Head of caudate nucleus (tissue), 42 donors: ENCODE data around the gene OPCML.

Source experiments
- DNase-seq, 42 donors: peaks; one replicate each; pipeline versions ENCODE4 v3.0.0 to v3.0.0-alpha.2; 2020 to 2021; ENCODE audit warnings: mixed read lengths in 7 of 42
- intact Hi-C: fragments of 100-400 bp; cut with DNase I; formaldehyde crosslinking; loops from one replicate; pipeline ENCODE4 v1.15.0; 2022

Gene OPCML

DNA sequence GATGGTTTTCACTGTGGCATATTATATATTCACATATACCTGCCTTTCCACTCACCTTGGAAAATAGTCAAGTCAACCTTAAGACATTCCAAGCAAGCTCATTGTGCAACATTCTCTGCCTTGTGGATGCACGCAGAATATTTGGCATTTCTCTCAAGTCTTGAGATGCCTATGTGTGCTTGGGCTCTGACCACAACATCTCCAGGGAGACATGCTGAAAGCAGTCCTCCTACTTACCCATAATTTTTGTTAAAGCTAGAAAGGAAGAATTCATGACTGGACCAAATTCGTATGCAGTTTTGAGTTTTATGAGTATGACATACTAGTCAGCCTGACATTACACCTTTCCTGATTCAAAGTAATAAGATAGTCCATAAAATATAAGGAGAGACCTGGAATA lies 684.0 kb downstream of the OPCML start:
- no peak for DNase-seq
- intact Hi-C loops: no loop called here

DNA sequence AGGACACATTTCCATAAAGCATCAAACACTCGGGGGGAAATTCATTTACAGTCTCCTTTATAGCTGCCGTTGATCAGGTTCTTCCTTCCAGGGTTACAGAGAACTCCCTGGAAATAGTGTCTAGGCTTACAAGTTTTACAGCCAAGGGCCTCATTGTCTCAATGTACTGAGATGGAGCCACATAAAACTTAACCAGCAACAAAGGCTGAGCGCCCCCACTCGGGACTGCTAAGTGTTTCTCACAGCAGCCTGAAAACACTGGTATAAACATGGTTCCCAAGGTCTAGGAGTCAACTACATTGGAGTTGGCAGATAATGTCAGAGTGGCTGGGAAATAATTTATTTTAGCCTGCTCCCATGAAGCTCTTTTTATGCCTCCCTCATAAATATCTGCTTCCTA lies 686.2 kb downstream of the OPCML start:
- no peak for DNase-seq
- intact Hi-C loops: no loop called here

DNA sequence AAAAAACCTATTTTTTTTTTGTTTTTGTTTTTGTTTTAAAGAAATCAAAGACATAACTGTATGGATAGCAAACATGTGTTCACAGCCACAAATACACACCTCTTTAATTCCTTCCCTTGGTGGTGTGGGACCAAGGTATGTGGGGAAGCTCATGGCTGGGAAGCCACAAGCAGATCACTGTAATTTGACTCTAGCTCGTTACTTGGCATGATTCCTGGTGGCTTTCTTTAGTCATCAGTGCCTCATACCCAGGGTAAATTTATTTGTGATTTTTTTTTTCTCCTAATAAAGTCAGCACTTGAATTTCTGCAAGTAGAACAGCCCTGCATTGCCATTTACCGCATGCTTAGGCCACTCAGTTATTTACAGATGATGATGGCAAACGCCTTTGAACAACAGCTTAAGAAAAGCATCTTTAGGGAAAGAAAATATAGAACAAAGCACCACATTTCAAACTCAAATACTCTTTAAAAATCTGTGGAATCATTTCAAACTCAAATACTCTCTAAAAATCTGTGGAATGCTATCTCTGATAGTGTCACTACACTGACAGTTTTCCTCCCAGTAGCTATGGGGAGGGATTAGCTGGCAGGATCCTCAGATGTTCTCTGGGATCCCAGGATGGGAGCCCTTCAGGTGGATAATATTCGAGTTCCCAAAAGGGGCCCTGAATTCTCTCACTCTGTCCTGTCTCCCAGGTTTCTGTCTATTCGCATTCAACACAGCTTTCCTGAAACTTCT lies 687.2 kb downstream of the OPCML start:
- intact Hi-C loops: no loop called here

DNA sequence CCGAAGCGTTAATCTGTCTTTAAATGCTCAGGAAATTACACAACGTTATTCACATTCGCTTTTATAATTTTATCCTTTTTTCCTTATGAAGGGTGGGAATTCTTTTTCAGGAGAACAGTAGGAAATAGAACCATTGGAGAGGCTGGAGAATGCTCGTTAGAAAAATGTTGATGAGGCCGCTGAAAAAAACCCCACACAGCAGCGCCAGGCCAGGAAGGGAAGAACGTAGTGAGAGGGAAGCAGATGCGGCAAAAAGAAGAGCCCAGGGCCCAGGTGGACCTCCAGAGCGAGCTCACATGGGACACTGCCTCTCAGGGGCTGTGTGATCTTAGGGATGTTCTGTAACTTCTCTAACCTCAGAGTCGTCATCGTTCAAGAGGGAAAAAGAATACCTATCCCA lies 691.6 kb downstream of the OPCML start:
- DNase-seq: no peak
- intact Hi-C loops: no loop called here

More for the DNA sequence above, 687.2 kb downstream of the OPCML start:
- no peak for DNase-seq

DNA sequence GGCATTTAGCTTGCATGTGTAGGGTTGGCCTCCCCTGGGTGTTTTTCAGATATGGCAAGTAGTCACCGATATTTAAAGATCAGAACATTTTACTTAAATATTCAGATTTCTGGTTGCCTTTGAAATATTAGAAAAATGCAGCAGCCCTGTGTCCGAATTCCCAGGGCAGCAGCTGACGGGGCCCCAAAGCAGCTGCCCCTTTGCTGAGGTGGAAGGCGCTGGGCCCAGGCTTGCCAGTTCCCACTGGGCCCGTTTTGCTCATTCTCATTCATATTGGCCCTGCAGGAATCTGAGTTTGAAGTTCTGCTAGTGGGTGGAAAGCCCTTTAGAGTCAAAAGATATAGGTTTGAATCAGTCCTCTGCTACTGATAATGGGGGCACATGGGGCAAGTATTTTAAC lies 692.1 kb downstream of the OPCML start:
- DNase-seq: no peak
- intact Hi-C loops: no loop called here

DNA sequence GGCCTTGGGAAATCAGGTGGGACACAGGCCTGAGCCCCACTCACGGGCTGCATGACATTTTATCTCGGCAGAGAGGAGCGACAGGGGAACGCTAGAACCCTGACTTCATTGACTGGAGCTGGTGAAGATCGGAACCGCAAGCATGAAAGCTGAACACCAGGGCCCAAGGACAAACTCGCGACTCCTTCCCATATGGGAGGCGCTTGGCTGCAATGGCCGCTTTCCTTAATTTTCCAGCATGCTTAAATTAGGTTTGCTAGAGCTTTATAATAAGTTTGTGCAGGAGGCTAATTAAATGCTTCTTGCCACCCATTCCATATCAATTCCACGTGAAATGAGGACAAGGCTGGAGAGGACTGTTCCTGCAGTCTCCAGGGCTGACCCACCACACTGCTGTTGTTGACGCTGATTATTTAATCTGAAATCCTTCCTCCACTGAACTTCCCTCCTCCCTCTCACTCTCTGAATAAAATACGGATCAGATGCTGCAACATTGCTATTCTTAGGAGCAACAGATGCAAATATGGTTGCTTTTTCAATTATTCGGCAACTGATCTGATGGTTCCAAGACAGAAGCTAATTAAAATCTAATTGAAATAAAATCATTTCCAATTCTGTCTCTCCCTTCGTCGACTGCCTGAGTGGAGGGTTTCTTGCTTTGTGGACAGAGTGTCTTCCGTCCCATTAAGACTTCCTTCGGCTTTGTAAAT lies 692.9 kb downstream of the OPCML start:
- no peak for DNase-seq
- intact Hi-C loops: no loop called here

DNA sequence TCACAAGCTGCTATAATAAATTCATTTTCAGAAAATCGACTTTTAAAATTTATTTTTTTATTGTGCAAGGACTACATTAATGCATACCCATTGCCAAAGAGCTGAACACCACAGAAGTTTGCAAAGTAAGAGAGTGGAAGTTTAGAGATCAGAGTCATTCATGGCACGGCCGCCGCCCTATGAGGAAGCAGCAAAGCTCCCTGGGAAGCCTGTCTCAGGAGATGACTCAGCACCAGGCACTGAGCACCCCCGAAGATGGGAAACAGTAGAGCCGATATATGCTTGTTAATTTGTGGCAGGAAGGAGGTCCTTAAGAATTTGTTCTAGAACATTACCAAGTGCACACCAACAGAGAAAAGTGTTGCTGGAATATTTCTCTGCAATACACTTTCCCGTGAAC lies 693.7 kb downstream of the OPCML start:
- intact Hi-C loops: no loop called here
- peak in 40 of 42 donors; percentile 19 to 85 (median 56) for DNase-seq

DNA sequence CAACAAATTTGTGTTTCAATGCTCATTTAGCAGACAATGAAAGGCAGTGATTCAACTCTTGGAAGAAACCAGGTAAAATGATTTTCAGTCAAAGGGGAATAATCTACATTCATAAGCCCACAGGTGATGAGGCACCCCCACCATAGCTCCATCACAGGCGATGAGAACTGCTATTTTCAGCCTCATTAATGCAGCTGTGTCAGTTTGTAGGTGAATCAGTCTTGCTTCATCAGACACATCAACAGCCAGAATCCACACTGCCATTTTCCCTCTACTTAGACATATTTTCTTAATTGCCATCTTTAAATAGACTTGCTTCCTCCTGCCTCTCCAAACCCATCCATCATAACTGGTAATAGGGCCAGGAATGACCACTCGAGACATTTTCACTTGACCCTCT lies 701.0 kb downstream of the OPCML start:
- DNase-seq: peak in 34 of 42 donors; percentile 4 to 83 (median 41)
- intact Hi-C loops: no loop called here

DNA sequence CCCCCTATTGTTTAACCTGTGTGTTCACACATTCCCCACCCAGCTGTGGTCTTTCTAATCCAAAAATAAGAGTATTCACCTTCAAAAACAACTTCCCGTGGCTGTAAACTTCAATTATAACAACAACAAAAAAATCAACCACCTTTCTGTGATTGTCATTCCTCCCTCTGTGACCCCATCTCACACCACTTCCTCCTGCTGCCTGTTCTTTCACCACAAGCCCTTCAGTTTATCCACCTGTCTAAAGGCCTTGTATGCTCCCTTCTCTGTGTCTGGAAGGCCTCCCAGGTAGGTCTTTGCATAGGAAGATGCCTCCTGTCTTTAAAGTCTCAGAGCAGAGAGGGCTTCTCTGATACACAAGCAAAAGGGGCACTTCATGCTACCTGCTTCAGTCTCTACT lies 707.7 kb downstream of the OPCML start:
- DNase-seq: no peak
- intact Hi-C loops: no loop called here

DNA sequence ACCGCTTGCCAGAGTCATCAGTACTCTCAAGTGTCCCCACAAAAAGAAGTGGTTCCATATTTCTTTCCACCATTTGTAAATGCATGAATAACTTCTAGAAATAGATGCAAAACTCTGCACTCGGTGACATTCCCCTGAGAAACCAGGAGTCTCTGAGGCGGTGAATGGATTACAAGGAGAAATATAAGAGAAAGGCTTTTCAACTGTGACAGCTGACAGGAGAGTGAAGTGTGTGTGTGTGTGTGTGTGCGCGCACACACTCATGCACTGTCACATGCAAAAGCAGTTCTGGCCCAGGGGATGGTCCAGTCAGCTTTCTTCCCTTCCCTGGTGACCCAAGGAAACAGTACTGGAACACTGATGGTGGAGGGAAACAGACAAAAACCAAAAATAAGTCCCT lies 710.0 kb downstream of the OPCML start:
- intact Hi-C loops: no loop called here
- no peak for DNase-seq

DNA sequence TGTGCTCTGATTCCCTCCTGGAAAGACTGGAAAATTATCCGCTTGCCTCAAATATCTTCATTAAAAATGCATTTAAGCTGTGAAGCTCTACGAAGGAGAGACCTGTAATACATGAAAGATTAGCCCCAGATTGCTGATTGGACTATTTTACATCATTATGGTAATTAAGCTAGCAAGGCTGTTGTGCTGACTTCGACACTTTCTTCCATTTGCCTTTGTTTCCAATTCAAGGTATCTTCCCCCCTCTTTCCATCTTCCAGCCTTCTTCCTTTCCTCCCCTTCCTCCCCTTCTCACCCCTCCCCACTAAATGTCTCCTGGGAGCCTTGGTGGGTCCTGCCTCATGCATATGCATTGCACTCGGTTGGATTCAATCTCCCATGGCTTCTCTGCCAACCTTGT lies 710.8 kb downstream of the OPCML start:
- no peak for DNase-seq
- intact Hi-C loops: no loop called here

DNA sequence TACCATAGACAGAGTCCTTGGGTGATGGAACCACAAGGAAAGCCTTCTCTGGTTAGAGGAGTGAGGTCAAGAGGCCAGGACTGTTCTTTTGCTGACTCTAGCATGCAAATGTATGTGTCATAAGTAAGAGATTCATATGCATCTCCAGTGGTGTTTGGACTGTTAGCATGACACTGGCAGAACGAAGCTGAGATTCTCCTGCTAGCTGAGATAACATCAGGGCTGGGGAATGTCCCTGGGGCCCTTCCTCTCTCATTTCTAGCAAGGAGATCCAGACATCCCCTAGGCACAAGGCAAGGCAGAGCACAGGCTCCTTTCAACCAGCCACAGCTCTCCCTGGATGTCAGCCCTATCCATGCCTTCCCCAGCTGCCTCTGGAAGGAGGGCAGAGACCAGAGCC lies 711.3 kb downstream of the OPCML start:
- no peak for DNase-seq
- intact Hi-C loops: no loop called here

DNA sequence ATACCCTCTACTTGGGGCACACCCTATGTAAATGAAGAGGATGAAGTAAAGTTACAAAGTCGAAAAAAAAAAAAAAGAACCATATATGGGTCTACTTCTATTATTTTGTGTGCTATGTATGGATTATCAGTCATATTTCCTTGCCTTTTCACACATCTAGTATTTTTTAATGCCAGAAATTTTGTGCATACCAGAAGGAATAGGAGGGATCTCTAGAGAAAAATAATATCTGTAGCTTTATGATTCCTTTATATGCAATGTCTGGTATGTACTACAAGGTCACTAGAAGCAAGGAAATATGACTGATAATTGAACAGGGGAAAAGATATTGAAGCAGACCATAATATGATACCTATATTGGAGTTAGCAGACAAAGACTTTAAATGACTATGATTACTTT lies 713.4 kb downstream of the OPCML start:
- no peak for DNase-seq
- intact Hi-C loops: no loop called here

DNA sequence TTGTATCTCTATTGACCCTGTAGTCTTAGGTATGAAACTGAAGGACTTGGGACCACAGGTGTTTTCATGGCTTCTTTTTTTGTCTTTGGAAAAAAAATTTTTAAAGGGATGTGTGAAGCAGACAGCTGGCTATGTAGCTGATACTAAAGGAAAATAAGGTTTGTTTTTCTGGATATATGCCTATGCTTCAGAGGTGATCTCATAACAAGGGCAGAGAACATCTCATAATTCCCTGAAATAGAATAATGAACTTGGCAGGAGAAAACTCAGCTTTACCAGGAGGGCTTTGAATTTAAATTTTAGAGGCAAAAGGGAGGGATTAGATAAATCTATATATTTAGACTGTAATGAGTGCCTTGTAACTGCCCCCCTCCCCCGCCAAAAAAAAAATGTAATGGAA lies 714.9 kb downstream of the OPCML start:
- intact Hi-C loops: no loop called here
- DNase-seq: no peak

DNA sequence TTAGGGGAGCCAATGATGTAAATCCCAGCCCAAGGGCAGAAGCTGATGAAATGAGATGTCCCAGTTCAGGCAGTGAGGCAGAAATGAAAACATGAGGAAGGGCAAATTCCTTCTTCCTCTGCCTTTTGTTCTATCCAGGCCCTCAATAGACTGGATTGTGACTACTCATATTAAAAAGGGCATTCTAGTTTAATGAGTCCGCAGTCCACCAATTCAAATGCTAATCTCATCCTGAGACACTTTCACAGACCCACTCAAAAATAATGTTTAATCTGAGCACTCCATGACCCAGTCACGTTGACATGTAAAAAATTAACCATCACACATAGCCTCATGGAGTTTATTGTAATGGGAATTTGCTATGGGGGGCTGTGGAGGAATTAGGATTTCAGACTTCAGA lies 717.9 kb downstream of the OPCML start:
- no peak for DNase-seq
- intact Hi-C loops: no loop called here

DNA sequence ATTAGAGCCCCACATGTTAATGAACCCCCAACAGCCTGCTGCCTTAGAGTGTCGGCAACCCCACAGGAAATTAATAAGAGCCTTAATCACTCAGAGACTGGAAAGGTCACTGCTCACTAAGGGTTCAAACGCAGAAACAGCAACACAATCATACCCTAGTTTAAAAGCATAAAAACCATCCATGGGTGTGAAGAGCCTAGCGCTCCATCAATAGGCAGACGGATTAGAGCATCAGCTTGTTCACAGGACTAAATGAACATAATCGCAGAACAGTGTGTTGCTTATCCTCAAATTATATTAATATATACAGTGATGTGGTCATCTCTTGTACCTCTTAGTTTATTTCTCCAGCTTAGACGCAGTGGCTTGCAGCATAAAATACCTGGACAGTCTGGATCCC lies 720.7 kb downstream of the OPCML start:
- no peak for DNase-seq
- intact Hi-C loops: no loop called here

DNA sequence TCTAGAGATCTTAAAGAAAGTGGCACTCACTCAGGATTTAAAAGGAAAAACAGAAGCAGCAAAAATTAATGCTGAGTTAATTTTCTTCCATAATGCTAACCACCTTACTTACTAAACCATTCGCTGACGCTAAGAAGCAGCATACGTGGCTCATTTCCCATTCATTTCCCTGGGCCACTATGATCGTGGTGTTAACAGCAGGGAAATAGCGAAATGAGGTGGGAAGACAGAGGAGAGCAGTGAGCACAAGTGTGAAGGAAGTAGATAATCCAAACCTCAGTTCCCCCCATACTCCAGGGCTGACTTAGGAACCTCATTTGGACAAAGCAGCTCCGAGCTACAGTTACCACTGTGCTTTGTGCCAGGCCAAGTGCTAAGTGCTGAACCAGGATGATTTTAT lies 723.2 kb downstream of the OPCML start:
- DNase-seq: no peak
- intact Hi-C loops: no loop called here

DNA sequence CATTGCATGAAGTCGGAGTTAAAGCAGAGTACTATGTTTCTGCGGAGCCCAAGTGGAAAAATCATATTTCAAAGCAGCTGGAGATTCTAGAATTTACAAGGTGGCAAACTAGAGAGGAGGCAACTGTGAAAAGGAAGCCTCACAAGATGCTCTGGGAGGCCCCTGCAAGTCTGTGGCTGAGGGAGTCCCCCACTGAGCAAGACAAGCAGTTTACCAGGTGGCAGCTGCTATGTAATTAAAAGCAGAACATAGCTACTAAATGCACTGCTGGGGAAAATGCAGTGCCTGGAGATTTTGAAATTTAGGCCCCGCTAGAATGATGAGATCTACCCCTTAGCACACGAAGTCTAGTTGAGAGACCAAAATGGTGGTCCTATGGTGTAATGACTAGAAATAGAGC lies 728.0 kb downstream of the OPCML start:
- DNase-seq: no peak
- intact Hi-C loops: no loop called here

DNA sequence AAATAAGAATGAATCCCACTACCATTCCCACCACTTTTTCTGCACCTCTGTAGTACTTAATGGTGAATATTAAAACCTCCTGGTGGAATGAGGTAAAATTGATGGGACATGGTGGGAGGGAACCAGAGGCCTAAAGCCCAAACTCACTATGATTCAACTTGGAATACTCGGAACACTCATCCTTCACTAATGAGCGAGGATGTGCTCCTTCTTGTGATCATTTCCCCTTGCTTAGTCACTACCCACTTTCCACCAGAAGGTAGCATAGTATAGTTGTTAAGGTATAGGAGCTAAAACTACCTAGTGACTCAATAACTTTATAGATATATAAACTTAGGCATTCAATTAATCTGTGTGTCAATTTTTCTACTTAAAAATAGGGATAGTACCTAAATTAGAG lies 728.9 kb downstream of the OPCML start:
- intact Hi-C loops: no loop called here
- no peak for DNase-seq

DNA sequence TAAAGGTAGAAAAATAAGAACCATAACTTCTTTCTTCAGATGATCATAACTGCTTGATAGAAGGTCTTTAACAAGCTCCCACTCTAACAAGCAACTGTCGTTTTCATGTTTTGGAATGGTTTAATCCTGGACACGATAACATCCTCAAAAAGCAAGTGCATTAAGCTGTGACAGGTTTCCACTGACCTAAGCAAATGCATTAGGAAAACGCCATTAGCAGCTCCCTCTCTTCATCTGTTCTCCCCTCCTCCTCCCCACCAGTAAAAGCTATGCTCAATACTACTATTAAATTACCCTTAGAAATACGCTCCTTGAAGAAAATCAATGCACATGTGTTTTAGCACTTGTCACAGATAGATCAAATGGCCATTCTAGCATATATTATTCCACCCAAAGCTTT lies 729.4 kb downstream of the OPCML start:
- intact Hi-C loops: no loop called here
- DNase-seq: no peak

DNA sequence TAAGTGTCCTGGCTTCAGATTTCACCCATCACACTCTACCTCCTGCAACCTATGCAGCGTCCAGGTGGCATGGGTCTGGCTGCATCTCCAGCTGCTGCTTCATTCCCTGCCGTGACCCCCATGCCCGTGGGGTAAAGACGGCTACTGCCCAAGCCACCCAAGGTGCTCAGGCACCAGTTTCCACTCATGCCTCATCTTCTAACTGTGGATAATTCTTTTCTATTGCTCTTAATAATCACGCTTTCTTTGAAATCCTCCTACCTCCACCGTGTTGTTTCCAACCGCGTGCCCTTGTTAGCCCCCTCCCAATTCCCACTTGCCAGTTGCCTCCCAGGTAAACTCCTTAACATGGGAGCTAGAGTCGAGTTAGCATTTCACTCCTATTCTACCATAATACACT lies 738.5 kb downstream of the OPCML start:
- DNase-seq: no peak
- intact Hi-C loops: no loop called here
